Skeletal muscle satellite cell (primary cell): ENCODE results near the gene RBBP8NL.

Source experiments
- H3K27me3 ChIP-seq: 2 replicates; pipeline ENCODE4 v1.7.0; 2013; ENCODE audit warnings: low read length; ENCODE audit not compliant: control insufficient read depth, insufficient read depth
- H3K36me3 ChIP-seq: 2 replicates; pipeline ENCODE4 v1.7.0; 2013; ENCODE audit warnings: mild to moderate bottlenecking, control low read depth, low read length; ENCODE audit not compliant: insufficient read depth
- H3K4me1 ChIP-seq: 2 replicates; pipeline ENCODE4 v1.7.0; 2013; ENCODE audit warnings: low read length; ENCODE audit not compliant: control insufficient read depth, insufficient read depth
- H3K4me2 ChIP-seq: 2 replicates; pipeline ENCODE4 v1.7.0; 2013; ENCODE audit warnings: mild to moderate bottlenecking, low read length
- H3K4me3 ChIP-seq: 2 replicates; pipeline ENCODE4 v1.7.0; 2013; ENCODE audit warnings: low read length
- H3K9ac ChIP-seq: 2 replicates; pipeline ENCODE4 v1.7.0; 2013; ENCODE audit warnings: mild to moderate bottlenecking, low read depth, low read length, moderate library complexity
- H3K9me3 ChIP-seq: replicated peaks from 2 replicates; pipeline ENCODE4 v1.7.0; 2013; ENCODE audit warnings: mild to moderate bottlenecking, control low read depth, low read length

The RBBP8NL gene

GRCh38 chr20:62470001-62470400 lies 42.7 kb upstream of the RBBP8NL start:
- H3K27me3 ChIP-seq = peaks cover 63% of the 10 kb centered on the region
- H3K9me3 ChIP-seq = no peaks in the 10 kb centered on the region
- no peak overlapping the region for H3K9ac ChIP-seq
- H3K4me3 ChIP-seq = no peak overlapping the region
- H3K36me3 ChIP-seq = no peaks in the 10 kb centered on the region
- no peaks in the 10 kb centered on the region for H3K4me1 ChIP-seq
- no peak overlapping the region for H3K4me2 ChIP-seq

DNA sequence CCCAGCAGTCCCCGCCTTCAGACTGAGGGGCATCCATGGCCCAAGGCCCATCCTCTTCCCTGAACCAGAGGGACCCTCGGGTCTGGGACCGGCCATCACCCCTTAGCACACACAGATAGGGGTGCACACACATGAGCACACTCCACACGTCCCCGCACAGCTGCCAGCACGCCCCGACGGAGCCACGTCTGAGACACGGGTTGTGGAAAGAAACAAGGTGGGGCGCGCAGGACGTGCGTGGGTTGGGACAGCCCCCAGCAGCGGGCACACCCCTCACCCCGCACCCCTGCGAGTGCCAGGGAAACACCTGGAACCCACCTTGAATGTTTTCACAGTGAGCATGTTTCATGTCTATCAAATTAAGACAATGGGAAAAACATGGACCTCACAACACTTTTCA lies 42.0 kb upstream of the RBBP8NL start:
- peaks cover 57% of the 10 kb centered on the region for H3K27me3 ChIP-seq
- H3K4me2 ChIP-seq = no peak overlapping the region
- no peaks in the 10 kb centered on the region for H3K4me1 ChIP-seq
- H3K4me3 ChIP-seq = no peak overlapping the region
- H3K36me3 ChIP-seq = no peaks in the 10 kb centered on the region
- H3K9me3 ChIP-seq = no peaks in the 10 kb centered on the region
- no peak overlapping the region for H3K9ac ChIP-seq

DNA sequence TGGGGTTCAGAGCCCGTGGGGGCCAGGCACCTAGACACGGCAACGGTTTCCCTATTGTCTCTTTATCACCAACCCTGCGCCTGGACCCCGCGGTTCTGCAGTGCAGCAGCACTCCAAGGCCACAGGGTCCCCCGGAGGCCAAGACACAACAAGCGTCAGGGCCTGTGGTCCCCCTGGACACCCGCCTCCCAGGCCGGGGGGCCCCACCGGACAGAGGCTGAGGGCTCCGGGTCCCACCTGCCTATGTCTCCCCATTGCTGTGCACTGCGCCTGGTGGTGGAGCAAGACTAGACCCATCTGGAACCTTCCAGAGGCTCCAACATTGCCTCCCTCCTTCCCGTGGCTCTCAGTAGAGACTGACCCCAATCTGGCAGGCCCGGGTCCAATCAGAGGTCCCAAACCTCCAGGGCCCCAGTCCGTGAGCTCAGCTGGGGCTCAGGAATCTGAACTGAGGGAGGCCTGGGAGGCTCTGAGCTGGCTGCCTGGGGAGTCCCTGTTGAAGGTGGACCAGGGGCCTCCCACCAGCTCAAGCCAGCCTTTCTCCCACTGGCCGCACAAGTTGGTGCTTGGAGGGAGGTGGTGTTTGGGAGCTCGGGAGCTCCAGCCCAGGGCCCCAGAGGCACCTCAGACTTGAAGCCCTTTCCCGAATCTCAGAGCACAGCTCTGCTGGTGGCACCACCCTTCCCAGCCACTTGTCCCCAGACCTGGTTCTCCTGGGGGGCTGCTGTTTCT lies 39.6 kb upstream of the RBBP8NL start:
- Histone ChIP-seq H3K4me3 (no peak overlapping the region), H3K9me3 (no peaks in the 10 kb centered on the region), H3K27me3 (peaks cover 40% of the 10 kb centered on the region), H3K4me2 (no peak overlapping the region), H3K9ac (no peak overlapping the region), H3K4me1 (no peaks in the 10 kb centered on the region), H3K36me3 (no peaks in the 10 kb centered on the region)

DNA sequence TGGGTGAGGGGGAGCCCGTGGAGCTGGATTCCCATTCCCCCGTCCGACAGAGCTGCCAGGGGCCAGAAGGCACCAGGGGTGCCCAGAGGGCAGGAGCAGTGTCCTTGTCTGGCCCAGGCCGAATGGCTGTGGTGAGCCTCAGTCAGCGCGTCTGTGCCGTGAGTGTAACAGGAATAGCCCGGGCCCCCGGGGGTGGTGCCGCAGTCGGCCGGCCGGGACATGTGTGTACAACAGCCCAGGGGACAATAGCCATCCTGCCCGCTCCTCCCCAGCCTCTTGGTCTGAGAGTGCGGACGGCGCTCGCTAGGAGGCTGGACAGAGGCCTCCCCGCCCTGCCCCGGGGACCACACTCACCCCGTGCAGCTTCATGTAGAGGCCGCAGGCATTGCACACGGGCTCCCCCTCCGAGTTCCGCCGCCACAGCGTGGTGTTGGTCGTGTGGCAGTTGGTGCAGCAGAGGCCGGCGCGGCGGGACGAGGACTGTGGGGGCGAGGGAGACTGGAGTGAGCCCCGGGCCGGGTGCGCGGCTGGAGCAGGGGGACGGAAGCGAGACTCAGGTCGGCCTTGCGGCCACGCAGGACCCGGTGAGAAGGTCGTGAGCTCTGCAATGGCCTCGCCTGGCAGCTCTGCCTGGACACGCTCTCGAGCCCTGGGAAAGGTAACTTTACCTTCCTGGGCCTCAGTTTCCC lies 38.9 kb upstream of the RBBP8NL start:
- no peaks in the 10 kb centered on the region for H3K36me3 ChIP-seq
- H3K4me3 ChIP-seq = no peak overlapping the region
- no peak overlapping the region for H3K9ac ChIP-seq
- no peaks in the 10 kb centered on the region for H3K4me1 ChIP-seq
- peaks cover 38% of the 10 kb centered on the region for H3K27me3 ChIP-seq
- H3K4me2 ChIP-seq = no peak overlapping the region
- no peaks in the 10 kb centered on the region for H3K9me3 ChIP-seq

DNA sequence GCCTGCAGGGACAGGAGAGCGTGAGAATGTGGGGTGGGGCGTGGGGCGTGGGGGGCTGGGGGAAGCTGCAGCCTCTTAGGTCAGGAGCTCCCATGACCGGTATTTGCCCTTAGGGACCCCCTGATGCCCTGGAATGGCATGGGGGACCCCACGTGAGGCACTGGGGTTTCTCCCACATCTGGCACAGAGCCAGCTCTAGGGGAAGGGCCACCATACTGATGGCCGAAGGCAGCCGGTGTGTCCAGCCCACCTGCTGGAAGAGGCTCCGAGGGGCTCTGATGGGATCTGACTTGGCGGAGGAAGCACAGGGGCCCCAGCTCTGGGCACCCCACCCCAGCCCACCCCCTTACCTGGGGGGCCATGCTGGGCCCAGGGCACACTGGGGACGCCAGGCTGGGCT lies 37.7 kb upstream of the RBBP8NL start:
- H3K36me3 ChIP-seq = no peaks in the 10 kb centered on the region
- no peaks in the 10 kb centered on the region for H3K9me3 ChIP-seq
- H3K4me1 ChIP-seq = no peaks in the 10 kb centered on the region
- H3K4me3 ChIP-seq = no peak overlapping the region
- H3K27me3 ChIP-seq = peaks cover 35% of the 10 kb centered on the region
- no peak overlapping the region for H3K4me2 ChIP-seq
- no peak overlapping the region for H3K9ac ChIP-seq

DNA sequence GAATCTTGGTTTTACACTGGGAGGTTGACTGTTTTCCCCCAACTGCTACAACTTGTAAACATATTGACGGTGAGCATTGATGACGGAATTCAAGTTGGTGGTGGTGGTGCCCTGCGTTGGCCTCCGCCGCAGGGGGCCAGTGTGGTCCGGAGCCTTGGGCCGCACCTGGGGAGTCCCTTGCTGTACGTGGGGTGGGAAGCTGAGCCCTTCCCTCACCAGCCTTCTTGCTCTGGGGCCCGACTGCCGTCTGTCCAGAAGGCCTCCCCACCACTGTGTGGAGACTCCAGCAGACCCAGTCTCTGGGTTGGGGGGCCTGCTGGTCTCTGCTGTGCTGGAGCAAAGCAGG lies 37.1 kb upstream of the RBBP8NL start:
- H3K4me1 ChIP-seq = no peaks in the 10 kb centered on the region
- H3K27me3 ChIP-seq = peaks cover 31% of the 10 kb centered on the region
- H3K9me3 ChIP-seq = no peaks in the 10 kb centered on the region
- H3K4me3 ChIP-seq = no peak overlapping the region
- H3K9ac ChIP-seq = no peak overlapping the region
- H3K4me2 ChIP-seq = no peak overlapping the region
- H3K36me3 ChIP-seq = no peaks in the 10 kb centered on the region

DNA sequence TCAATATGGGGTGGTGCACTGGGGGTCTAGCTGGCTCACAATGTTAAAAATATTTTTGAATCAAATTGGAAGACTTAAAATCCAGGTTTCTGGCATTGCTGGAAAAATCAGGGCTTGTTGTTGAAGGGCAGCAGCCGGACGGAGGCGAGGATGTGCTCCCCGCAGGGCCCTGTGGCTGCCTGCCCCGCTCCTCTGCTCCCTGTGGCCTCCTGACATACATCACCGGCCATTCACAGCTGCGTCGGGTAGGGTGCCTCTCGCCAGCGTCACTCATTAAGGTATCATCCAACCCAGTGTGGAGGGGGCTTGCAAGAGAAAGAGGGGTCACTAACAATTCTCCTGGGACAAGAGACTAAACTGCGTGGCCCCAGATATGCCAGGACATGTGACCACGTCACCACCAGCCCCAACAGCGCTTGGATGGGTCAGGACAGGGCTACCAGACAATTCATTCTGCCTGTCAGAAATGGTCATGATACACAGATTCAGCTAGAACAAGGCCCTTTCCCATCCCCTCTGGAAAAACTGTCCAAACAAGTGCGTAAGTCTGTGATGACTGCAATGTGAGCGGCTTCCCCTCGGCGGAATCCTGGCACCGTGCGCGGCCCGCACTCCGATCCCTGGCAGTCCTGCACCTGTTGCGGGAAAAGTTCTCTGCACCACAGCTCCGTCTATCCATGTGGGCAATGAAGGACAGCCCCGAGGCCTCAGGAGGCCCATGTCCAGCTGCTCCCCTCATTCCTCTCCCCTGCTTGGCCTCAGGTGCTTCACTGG lies 36.5 kb upstream of the RBBP8NL start:
- H3K4me3 ChIP-seq = no peak overlapping the region
- H3K9me3 ChIP-seq = no peaks in the 10 kb centered on the region
- no peak overlapping the region for H3K4me2 ChIP-seq
- H3K36me3 ChIP-seq = no peaks in the 10 kb centered on the region
- no peaks in the 10 kb centered on the region for H3K4me1 ChIP-seq
- peaks cover 25% of the 10 kb centered on the region for H3K27me3 ChIP-seq
- no peak overlapping the region for H3K9ac ChIP-seq

- H3K4me3 ChIP-seq = no peak overlapping the region
- H3K9me3 ChIP-seq = no peaks in the 10 kb centered on the region
- H3K4me1 ChIP-seq = no peaks in the 10 kb centered on the region
- H3K36me3 ChIP-seq = no peaks in the 10 kb centered on the region
- no peak overlapping the region for H3K9ac ChIP-seq
- H3K4me2 ChIP-seq = no peak overlapping the region
- H3K27me3 ChIP-seq = peaks cover 22% of the 10 kb centered on the region
Observed at GRCh38 chr20:62462976-62463592, 35.7 kb upstream of the RBBP8NL start.

- peaks cover 23% of the 10 kb centered on the region for H3K27me3 ChIP-seq
- no peak overlapping the region for H3K4me2 ChIP-seq
- H3K9ac ChIP-seq = no peak overlapping the region
- H3K4me3 ChIP-seq = no peak overlapping the region
- no peaks in the 10 kb centered on the region for H3K9me3 ChIP-seq
- H3K36me3 ChIP-seq = no peaks in the 10 kb centered on the region
- H3K4me1 ChIP-seq = no peaks in the 10 kb centered on the region
Observed at GRCh38 chr20:62461834-62462233, 34.5 kb upstream of the RBBP8NL start.

DNA sequence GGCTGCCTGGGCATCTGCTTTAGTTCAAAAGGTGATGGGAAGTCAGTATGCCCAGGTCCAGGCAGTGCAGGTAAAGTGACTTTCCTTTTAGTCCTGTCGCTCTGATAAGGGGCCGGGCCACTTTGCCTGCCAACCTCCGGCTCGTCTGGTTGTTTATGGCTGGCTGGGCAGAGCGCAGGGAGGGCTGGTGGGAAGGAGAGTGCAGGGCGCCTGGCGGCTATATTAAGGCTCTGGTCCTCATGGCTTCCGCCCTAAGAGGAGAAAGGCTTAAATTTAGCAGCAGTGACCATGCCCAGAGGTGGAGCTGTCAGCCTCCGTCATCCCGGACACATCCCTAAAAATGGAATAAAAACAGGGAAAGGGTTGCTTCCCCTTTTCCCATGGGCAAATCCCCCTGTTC lies 33.8 kb upstream of the RBBP8NL start:
- Histone ChIP-seq H3K4me3 (no peak overlapping the region), H3K36me3 (no peaks in the 10 kb centered on the region), H3K4me1 (no peaks in the 10 kb centered on the region), H3K9me3 (no peaks in the 10 kb centered on the region), H3K27me3 (peaks cover 29% of the 10 kb centered on the region), H3K4me2 (no peak overlapping the region), H3K9ac (no peak overlapping the region)

DNA sequence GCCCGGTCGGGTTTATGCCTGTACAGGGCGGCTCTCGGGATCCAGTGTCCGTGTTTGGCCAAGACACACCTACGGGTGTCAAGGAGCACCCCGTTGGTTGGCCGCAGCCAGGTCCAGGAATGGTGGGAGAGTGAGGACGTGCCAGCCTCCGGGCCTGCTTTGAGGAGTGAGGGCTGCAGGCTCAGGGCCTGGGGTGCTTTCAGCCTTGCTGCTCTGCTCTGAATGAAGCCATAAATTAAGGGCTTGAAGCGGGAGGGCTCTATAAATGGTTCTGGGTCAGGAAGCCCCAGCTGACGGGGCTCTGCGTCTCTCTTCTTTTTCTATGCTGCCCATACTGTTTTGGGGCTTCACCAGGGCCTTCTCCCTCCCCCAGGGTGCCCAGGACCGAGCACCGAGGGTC lies 33.3 kb upstream of the RBBP8NL start:
- no peak overlapping the region for H3K4me2 ChIP-seq
- no peaks in the 10 kb centered on the region for H3K4me1 ChIP-seq
- no peaks in the 10 kb centered on the region for H3K36me3 ChIP-seq
- H3K27me3 ChIP-seq = peaks cover 31% of the 10 kb centered on the region
- no peaks in the 10 kb centered on the region for H3K9me3 ChIP-seq
- no peak overlapping the region for H3K9ac ChIP-seq
- no peak overlapping the region for H3K4me3 ChIP-seq
